Astrocyte (in vitro differentiated cells and primary cell): ENCODE results near the gene CERKL. TPM values are rescaled to one million over a fixed set of nuclear protein-coding genes. Genes with fewer than 3 reads are reported as not detected.

ENCODE experiments used
- DNase-seq: peaks from one replicate; pipeline ENCODE4 v3.0.0-alpha.2; 2010; ENCODE audit warnings: low read depth
- FAIRE-seq: peaks from 2 replicates; lab custom pipeline; 2011; peaks lifted over from hg19 to GRCh38; lab: Jason Lieb, UNC
- H2AFZ ChIP-seq: 2 replicates; pipeline ENCODE4 v1.6.0; 2012; ENCODE audit warnings: low read depth, low read length, inconsistent platforms
- H3K27ac ChIP-seq: 2 replicates; pipeline ENCODE4 v1.5.1; 2011; ENCODE audit warnings: low read depth, low read length, inconsistent platforms
- H3K27me3 ChIP-seq: 2 replicates; pipeline ENCODE4 v1.6.0; 2011; ENCODE audit warnings: low read length, inconsistent platforms; ENCODE audit not compliant: insufficient read depth
- H3K36me3 ChIP-seq: 2 replicates; pipeline ENCODE4 v1.5.1; 2011; ENCODE audit warnings: low read length, inconsistent platforms; ENCODE audit not compliant: insufficient read depth
- H3K4me1 ChIP-seq: 2 replicates; pipeline ENCODE4 v1.5.1; 2011; ENCODE audit warnings: low read length, inconsistent platforms; ENCODE audit not compliant: insufficient read depth
- H3K4me2 ChIP-seq: 2 replicates; pipeline ENCODE4 v1.6.0; 2012; ENCODE audit warnings: low read length, inconsistent platforms
- H3K4me3 ChIP-seq: 2 replicates; pipeline ENCODE4 v1.5.1; 2011; ENCODE audit warnings: low read depth, mild to moderate bottlenecking, low read length, inconsistent platforms; ENCODE audit not compliant: insufficient read depth
- H3K79me2 ChIP-seq: 2 replicates; pipeline ENCODE4 v1.6.0; 2012; ENCODE audit warnings: mild to moderate bottlenecking, low read length, inconsistent platforms; ENCODE audit not compliant: insufficient read depth
- H3K9ac ChIP-seq: 2 replicates; pipeline ENCODE4 v1.6.0; 2012; ENCODE audit warnings: mild to moderate bottlenecking, low read length, inconsistent platforms
- H3K9me3 ChIP-seq: 2 replicates; pipeline ENCODE4 v1.5.1; 2012; ENCODE audit warnings: low read depth, mild to moderate bottlenecking, low read length, inconsistent platforms; ENCODE audit not compliant: insufficient read depth
- H4K20me1 ChIP-seq: 2 replicates; pipeline ENCODE4 v1.6.0; 2012; ENCODE audit warnings: low read length, inconsistent platforms; ENCODE audit not compliant: insufficient read depth
- H3K27ac Mint-ChIP-seq: one replicate; pipeline ENCODE4 v1.8.0; 2021; ENCODE audit warnings: mild to moderate bottlenecking, mixed read lengths; ENCODE audit not compliant: unreplicated experiment
- H3K27me3 Mint-ChIP-seq: one replicate; pipeline ENCODE4 v1.8.0; 2021; ENCODE audit warnings: low read depth, mixed read lengths; ENCODE audit not compliant: unreplicated experiment
- H3K36me3 Mint-ChIP-seq: one replicate; pipeline ENCODE4 v1.8.0; 2021; ENCODE audit warnings: low read depth, mixed read lengths; ENCODE audit not compliant: unreplicated experiment
- H3K4me1 Mint-ChIP-seq: one replicate; pipeline ENCODE4 v1.8.0; 2021; ENCODE audit warnings: low read depth, mixed read lengths; ENCODE audit not compliant: unreplicated experiment
- H3K4me3 Mint-ChIP-seq: one replicate; pipeline ENCODE4 v1.8.0; 2021; ENCODE audit warnings: mild to moderate bottlenecking, moderate library complexity, mixed read lengths; ENCODE audit not compliant: unreplicated experiment
- H3K9me3 Mint-ChIP-seq: one replicate; pipeline ENCODE4 v1.8.0; 2021; ENCODE audit warnings: mild to moderate bottlenecking, mixed read lengths; ENCODE audit not compliant: unreplicated experiment
- CTCF ChIP-seq: IDR thresholded peaks from 2 replicates; pipeline ENCODE4 v1.5.1; 2011; ENCODE audit warnings: low read depth, mild to moderate bottlenecking, inconsistent platforms, low read length, moderate library complexity; ENCODE audit not compliant: insufficient read depth
- EZH2 ChIP-seq: IDR thresholded peaks from 2 replicates; pipeline ENCODE4 v1.6.1; 2012; ENCODE audit warnings: mild to moderate bottlenecking, low read length, inconsistent platforms; ENCODE audit not compliant: insufficient read depth
- total RNA-seq: library from RNA; stranded (reverse); gene quantifications from 2 replicates; pipeline ENCODE4 v1.2.1, GENCODE V29; 2021

Gene CERKL
- total RNA-seq, 1 donor from 2014 or later, result 0.16 TPM

- Histone ChIP-seq H3K27me3 (peaks cover 88% of the 10 kb centered on the region), H3K4me3 (no peak overlapping the region), H3K79me2 (no peaks in the 10 kb centered on the region), H2AFZ (no peak overlapping the region), H3K27ac (no peak overlapping the region), H3K4me1 (peaks cover 11% of the 10 kb centered on the region), H3K36me3 (no peaks in the 10 kb centered on the region), H3K9me3 (peaks cover 4% of the 10 kb centered on the region), H4K20me1 (no peaks in the 10 kb centered on the region), H3K9ac (no peak overlapping the region), H3K4me2 (peak overlapping the region; percentile 76)
- peaks cover 4% of the 10 kb centered on the region for H3K4me1 Mint-ChIP-seq
- H3K36me3 Mint-ChIP-seq, result no peaks in the 10 kb centered on the region
- H3K4me3 Mint-ChIP-seq, result peak overlapping the region; percentile 70
- peaks cover 36% of the 10 kb centered on the region for H3K9me3 Mint-ChIP-seq
- TF ChIP-seq EZH2 (peak; percentile 87), CTCF (no peak)
- H3K27ac Mint-ChIP-seq, result no peak overlapping the region
- FAIRE-seq (no peak), DNase-seq (no peak)
- peaks cover 91% of the 10 kb centered on the region for H3K27me3 Mint-ChIP-seq
Observed at GRCh38 chr2:181682795-181683517, 26.1 kb upstream of the CERKL start.

- H3K4me3 Mint-ChIP-seq, result no peak overlapping the region
- no peaks in the 10 kb centered on the region for H3K36me3 Mint-ChIP-seq
Observed at GRCh38 chr2:181682026-181682789, 25.3 kb upstream of the CERKL start.

More at GRCh38 chr2:181682026-181682789, 25.3 kb upstream of the CERKL start:
- no peaks in the 10 kb centered on the region for H3K36me3 ChIP-seq
- H3K9ac ChIP-seq, result no peak overlapping the region
- no peak overlapping the region for H3K4me2 ChIP-seq
- H4K20me1 ChIP-seq, result no peaks in the 10 kb centered on the region
- Mint-ChIP-seq H3K4me1 (peaks cover 4% of the 10 kb centered on the region), H3K27me3 (peaks cover 90% of the 10 kb centered on the region), H3K27ac (peak overlapping the region; percentile 43), H3K9me3 (peaks cover 36% of the 10 kb centered on the region)
- no peak overlapping the region for H2AFZ ChIP-seq
- FAIRE-seq, result no peak
- DNase-seq, result no peak
- no peaks in the 10 kb centered on the region for H3K79me2 ChIP-seq
- H3K4me1 ChIP-seq, result peaks cover 11% of the 10 kb centered on the region
- no peak overlapping the region for H3K4me3 ChIP-seq
- no peak overlapping the region for H3K27ac ChIP-seq
- H3K27me3 ChIP-seq, result peaks cover 89% of the 10 kb centered on the region
- peaks cover 4% of the 10 kb centered on the region for H3K9me3 ChIP-seq
- TF ChIP-seq CTCF (no peak), EZH2 (no peak)
